Measurements from ENCODE around the gene ACER2.
"Not testable (repeated sequence)": the region's sequence is repeated elsewhere in the genome, so short reads cannot be mapped to it uniquely, and the experiment has no call there.

Gene ACER2

DNA sequence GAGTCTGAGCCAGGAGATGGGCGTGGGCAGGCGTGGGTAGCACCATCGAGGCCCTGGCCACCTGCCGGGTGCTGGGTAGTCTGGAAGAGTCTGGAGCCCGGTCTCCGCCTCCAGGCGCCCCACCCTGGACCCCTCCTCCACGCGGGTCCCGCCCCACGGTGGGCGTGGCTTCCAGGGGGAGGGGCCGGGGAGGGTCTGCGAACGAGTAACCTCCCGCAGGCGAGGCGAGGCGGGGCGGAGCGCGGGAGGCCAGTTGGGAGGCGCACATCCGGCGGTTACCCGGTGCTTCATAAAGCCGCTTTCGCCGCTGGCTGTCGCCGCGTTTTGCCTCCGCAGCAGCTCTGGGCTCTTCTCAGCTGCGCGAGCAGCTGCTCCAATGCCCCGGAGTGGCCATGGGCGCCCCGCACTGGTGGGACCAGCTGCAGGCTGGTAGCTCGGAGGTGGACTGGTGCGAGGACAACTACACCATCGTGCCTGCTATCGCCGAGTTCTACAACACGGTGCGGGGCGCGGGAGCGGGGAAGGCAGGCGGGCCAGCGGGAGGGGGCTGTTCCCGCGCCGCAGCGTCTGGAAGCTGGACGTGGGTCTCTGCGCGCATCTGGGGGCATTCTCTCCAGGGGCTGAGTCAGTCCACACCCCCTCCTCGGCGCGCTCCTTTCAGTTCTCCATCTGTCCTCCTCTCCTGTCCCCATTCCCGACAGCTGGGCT lies at the start of gene ACER2:
ACER2 (plus strand) TSS at position 317 of the 708 bp plus-strand sequence; CDS start at position 393, 76 bp downstream.
- peak; percentile 95 for DNase-seq

DNA sequence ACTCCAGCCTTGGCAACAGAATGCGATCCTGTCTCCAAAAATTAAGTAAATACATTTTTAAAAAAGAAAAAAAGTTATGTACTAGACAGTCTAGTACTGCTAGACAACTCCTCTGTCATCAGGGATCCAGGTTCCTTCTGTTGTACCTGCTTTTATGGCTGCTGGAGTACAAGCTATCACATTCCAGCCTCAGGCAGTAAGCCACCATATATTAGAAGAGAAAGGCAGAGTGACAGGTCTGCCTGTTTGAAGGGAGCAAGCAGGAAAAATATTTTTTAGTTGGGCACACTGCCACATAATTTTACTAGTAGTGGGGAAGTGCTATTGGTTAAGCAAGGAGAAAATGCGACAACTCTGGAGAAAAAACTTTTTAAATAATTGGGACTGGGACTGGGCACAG lies 39.7 kb upstream of the ACER2 start:
- DNase-seq: no peak

DNA sequence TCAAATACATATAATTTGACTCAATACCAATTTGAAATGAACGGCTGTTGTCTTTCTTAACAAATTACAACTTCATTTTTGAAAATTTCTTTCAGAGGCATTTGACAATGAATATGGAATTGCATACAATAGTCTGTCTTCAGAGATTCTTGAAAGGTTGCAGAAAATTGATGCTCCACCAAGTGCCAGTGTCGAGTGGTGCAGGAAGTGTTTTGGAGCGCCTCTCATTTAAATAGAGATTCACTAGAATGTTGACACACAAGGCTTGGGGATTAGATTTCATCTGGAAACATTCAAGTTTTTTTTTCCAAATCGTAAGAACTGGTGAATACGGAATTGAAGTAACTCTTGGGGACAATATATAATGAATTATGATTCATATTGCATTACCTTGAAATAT lies 36.9 kb upstream of the ACER2 start:
- no peak for DNase-seq

DNA sequence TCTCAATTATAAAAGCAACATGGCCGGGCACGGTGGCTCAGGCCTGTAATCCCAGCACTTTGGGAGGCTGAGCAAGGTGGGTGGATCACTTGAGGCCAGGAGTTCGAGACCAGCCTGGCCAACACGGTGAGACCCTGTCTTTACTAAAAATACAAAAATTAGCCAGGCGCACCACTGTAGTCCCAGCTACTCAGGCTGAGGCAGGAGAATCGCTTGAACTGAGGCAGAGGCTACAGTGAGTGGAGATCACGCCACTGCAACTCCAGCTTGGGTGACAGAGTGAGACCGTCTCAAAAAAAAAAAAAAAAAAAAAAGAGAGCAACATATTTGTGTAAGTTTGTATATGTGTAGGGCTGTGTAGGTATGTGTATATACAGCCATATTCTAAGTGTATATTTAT lies 36.2 kb upstream of the ACER2 start:
- no peak for DNase-seq

DNA sequence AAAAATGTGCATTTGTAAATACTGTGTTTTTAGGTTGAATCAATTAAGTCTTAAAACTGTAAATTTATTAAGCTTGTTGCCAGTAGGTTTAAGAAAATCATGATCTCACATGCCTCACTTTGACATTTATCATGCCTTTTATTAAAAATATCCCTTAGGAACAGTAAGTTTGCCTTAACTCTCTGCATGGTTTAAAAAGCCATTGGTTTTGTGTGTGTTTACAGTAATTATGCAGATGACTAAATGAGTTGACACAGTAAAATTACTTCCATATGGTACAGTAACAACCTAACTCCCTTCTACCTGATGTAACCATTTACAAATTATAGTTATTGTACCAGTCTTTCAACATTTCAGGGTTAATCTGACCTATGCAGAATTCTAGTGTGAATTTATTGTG lies 35.3 kb upstream of the ACER2 start:
- DNase-seq: no peak

DNA sequence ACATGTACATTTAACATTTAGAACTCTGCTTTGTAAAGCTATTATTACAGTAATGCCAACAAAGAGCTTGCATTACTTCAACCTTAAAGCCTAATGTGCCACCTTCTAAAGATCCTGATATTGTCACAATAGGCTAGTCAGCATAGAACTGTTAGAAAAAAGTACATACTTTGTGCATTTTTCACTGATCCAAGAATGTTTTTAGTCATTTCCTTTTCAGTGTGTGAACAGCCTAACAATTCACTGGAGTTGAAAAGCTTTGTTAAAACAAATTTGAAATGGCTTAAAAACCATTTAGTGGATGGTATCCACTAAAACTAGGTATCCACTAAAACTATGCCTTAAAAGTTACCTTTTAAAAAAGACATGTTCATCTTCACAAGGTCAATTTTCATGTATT lies 33.3 kb upstream of the ACER2 start:
- DNase-seq: no peak

DNA sequence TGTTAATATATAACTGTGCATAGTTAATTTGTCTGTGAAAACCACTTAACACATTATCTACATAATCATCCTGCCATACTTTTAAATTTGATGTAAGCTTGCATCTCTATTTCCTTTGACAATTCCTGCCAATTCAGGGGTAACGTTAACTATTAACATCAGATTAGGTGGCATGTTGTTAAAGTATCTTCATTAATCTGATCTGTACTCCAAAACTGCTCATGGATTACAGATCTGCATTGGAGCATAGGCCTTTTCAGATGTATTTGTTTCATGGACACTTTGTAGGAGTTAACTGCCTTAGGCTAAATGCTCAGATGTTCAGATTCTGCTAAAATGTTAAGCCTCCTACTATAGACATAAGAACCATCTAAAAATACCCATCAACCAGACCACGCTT lies 31.9 kb upstream of the ACER2 start:
- no peak for DNase-seq

DNA sequence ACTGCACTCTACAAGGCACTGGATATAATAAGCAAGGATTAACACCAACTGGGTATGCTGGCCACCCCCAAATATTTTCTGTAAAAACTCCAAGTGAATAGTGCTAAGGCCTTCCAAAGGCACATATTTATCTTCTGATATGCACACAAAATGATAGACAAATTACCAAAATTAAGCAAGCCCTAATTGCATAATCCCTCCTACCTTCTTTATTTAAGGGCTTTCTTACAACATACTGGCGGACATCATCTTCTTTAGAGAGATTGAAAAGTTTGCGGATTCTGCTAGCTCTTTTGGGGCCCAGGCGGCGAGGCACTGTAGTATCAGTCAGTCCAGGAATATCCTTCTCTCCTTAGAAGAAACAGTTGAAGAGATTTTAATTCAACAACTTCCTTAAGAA lies 30.6 kb upstream of the ACER2 start:
- DNase-seq: no peak

DNA sequence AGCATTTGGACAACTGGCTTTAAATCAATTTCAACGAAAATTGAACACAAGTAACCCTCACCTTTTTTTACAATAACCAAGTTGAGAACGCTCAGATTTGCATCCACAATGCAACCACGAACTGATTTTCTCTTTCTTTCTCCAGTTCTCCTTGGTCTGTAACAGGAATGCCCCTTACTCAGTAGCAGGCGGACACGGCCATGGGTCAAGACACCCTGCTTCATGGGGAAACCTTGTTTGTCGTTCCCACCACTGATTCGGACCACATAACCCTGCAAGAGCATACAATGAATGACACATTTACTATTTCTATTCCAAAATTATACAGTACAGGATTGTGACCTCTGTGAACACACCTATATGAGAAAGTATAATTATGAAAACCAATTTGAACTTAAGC lies 30.2 kb upstream of the ACER2 start:
- no peak for DNase-seq

DNA sequence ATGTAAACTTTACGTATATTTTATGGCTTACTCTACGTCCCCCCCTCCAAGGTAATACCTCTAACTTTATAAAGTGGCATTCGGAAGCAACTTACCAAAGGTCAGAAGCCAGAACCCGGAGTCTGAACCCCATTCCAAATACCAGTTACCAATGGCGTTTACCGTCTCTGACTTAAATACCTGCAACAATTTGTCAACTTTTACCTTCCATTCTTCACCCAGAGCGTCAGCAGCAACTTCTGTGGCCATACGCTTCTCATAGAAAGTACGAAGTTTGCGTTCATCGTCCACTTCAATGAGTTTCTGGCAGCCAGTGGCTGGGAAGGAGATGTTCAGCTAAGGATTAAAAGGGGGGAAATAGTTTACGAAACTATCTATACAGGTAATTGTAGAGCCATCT lies 29.5 kb upstream of the ACER2 start:
- no peak for DNase-seq

DNA sequence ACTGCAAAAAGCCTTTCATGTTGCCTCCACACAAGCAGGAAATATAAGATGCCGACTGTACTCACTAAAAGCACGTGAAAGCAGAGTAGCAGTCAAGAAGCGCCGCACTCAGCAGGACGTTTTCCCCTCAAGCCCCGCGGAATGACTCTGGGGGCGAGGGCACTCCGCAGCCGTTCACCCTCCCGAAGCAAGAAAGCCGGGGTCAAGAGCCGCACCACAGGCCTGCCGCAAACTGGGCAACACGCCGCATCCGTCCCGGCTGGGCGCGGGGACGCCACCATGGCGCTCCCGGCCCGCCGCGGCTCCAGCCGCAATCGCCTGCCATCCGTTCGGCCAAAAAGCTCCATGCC lies 29.1 kb upstream of the ACER2 start:
- DNase-seq: peak; percentile 49

DNA sequence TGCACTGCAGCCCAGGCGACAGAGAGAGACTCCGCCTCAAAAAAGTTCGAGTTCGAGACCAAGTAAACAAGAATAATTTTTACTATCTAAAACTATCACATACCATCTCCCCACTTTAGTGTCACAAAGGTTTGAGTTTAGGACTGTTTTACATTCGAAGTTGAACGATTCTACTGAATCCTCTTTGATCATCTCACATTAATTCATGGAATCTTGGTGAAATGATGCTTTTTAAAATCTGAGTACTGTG lies 28.1 kb upstream of the ACER2 start:
- no peak for DNase-seq

DNA sequence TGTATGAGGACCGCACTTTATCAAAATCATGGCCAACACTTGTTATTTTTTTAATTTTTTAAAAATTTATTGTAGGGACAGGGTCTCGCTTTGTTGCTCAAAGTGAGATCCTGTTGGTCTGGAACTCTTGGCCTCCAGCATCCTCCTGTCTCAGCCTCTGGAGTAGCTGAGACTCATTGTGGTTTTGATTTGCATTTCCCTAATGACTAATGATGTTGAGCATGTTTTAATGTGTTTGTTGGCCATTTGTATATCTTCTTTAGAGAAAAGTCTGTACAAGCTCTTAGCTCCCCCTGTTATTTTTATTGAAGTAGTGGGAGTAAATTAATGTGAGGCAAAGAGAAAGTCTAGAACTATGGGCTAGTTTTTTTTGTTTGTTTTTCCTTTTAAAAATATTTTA lies 27.2 kb upstream of the ACER2 start:
- peak; percentile 15 for DNase-seq

DNA sequence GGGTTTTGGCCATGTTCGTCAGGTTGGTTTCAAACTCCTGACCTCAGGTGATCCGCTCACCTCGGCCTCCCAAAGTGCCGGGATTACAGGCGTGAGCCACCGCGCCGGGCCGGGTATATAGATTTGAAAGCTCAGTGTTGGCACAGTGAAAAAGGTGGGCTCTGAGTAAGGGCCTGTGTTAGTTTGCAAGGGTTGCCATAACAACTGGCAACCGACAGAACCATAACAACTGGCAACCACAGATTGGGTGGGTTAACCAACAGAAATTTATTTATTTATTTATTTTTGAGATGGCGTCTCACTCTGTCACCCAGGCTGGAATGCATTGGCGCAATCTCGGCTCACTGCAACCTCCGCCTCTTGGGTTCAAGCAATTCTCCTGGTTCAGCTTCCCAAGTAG lies 23.6 kb upstream of the ACER2 start:
- not testable (repeated sequence) for DNase-seq

DNA sequence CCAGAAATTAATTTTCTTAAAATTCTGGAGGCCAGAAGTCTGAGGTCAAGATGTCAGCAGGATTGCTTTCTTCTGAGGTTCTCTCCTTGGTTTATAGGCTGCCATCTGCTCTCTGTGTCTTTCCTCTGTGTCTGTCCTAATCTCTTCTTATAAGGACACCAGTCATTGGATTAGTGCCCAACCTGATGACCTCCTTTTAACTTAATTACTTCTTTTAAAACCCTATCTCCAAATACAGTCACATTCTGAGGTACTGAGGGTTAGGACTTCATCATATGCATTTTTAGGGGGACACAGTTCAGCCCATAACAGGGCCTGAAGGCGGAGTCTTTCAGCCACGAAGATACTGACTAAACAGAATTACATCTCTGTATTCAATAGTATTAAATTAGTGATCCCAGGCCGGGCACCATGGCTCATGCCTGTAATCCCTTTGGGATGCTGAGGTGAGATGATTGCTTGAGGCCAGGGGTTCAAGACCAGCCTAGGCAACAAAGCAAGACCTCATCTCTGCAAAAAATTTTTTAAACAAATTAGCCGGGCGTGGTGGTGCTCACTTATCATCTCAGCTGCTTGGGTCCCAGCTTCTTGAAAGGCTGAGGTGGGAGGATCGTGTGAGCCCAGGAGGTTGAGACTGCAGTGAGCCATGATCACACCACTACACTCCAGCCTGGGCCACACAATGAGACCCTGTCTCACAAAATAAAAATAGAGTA lies 22.9 kb upstream of the ACER2 start:
- DNase-seq: no peak

DNA sequence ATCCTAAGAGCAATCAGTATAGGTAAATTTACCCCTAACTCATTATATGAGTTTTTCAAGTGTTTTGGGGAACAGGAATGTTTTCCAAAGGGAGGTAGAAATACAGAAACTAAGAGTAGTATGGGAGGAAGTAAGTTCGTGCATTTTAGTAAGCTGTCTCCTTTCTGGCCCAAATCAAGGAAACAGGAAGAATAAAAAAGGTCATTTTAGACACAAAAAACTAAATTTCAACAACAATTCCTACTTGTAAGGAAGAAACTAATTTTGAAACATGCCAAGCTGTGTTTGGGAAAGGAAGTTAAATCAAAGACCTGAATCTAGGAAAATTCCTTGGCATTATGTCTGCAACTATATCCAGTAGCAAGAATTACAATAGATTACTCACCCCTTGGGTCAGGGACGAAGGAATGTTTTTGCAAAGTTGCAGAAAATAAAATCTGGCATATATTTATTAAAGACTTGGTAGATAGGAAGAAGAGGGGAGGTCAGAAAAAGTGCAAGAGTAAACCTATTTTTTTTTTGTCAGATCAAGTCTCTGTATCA lies 22.2 kb upstream of the ACER2 start:
- DNase-seq: no peak

DNA sequence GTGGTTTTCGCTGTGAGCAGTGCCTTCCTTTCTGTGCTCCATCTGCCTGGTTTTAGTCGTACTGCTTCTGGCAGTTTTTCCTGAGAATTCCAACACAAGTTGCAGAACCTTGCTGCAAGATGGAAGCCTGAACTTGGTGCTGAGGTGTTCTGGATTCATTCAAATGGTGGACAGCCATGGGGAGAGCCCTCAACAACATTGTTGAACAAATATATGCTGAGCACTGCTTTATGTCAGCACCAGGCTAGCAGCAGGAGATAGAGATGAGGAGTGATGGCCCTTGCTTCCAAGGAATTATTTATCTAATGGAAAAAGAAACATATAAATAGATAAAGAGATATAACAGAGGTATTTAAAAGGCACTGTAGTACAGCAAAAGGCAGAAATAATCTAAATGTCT lies 21.5 kb upstream of the ACER2 start:
- no peak for DNase-seq

DNA sequence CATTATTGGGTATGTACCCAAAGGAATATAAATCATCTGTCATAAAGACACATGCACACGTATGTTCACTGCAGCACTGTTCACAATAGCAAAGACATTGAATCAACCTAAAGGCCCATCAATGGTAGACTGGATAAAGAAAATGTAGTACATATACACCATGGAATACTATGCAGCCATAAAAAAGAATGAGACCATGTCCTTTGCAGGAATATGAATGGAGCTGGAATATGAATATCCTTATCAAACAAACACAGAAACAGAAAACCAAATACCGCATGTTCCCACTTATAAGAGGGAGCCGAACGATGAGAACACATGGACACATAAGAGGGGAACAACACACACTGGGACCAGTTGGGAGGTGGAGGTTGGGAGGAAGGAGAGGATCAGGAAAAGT lies 19.3 kb upstream of the ACER2 start:
- DNase-seq: not testable (repeated sequence)

DNA sequence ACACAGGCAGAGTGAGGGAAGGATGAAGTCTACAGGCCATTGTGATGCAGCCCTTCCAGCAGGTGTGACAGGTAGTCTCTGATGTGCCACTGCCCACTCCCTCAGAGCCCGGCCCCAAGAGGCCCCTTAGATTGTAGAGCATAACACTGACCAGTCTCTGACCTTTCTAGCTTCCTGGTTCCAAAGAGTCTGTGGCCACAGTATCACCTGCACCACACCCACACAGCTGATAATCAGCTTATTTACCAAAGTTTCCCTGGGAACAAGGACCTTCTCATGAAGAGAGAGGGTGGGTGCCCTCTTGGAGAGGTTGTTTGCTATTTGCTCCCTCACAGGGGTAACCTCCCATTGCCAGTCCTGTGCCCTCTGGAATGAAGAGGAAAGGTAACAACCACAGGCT lies 11.0 kb upstream of the ACER2 start:
- DNase-seq: no peak

DNA sequence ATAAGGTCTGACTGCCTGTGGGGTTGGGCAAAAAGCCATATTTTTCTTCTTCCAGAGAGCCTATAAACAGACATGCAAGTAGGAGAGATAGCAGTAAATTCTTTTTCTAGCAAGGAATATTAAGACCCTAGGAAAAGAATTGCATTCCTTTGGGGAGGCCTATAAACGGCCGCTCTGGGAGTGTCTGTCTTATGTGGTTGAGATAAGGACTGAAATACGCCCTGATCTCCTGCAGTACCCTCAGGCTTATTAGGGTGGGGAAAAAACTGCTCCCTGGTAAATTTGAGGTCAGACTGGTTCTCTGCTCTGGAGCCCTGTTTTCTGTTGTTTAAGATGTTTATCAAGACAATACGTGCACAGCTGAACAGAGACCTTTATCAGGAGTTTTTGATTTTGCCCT lies 5.6 kb upstream of the ACER2 start:
- DNase-seq: not testable (repeated sequence)

DNA sequence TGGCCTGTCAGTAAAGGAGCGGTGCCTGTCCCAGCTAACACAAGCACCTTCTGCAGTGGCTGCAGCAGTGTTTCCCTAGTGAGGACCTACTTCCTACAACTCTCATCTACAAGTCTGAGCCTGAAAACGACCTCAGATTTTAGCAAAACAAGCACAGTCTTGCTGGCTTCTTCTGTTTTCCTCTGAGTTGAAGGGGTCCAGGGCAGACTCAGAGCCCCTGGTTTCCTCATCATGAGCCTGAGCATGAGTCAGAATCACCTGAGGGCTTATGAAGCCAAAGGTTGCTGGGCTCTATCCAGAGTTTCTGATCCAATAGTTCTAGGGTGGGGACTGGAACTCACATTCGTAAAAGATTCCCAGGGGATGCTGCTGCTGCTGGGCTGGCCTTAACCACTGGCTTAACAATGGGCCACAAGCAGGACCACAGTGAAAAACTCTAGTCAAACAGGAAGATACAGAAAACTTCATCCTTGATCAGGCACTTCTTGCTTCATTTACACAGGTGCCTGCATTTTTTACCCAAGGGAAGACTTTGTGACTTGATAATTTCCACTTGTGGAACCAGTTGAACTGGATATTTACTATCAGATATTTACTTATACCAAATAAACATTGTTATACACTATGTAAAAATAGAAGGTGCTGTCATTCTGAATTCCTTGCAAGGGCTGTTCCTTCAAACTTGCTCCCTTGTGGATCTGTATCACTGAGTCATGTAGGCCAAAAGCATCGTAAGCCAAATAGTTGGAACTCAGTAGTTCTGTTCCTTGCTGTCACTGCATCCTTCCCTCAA lies 4.3 kb upstream of the ACER2 start:
- no peak for DNase-seq

DNA sequence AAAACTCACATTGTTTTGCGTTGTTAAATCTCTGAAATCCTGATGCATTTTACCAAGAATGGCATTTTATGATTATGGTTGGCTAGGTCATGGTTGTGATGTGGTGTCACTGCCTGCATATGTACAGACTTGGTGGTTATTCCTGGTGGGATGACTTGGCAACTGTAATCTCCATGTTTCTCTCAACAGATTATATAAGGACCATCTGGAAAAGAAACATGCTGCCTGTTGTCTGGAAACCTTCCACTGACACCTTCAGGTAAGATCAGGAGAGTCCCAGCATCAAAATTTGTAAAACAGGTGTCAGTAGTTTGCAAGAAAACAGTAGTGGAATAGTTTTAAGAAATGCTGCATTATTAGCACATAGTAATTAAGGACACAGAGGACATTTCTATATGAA lies 3.0 kb upstream of the ACER2 start:
- no peak for DNase-seq

DNA sequence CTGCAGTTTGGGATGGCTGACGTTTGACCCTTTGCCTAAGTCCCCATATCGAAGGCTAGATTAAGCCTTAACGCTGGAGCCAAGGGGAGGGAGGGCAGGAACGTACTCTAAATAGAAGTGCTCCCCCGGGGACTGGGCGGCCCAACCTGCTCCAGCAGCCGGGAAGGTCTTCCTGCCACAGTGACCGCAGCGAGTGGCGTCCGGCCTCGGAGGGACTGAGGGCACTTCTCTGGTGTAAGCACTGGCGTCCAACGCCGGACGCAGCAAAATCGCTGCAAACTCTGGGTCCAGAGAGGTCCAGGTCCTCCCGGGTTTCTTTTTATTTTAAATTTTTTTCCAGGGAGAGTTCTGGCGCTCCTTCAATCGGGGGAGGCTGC lies 505 bp upstream of the ACER2 start:
- DNase-seq: peak; percentile 10
